GM10248 (cell line): ENCODE results near the gene MINPP1.
"Not testable (repeated sequence)": the region's sequence is repeated elsewhere in the genome, so short reads cannot be mapped to it uniquely, and the experiment has no call there.

Source experiments
- CTCF ChIA-PET: fragments of 300-600 bp; sonication (Branson Sonifier 250); formaldehyde crosslinking; extraction: SDS; loops from one replicate; lab custom pipeline; 2021; ENCODE audit warnings: antibody characterized with exemption; lab: Yijun Ruan, JAX
- POLR2A ChIA-PET: fragments of 350-650 bp; sonication (Branson Sonifier 250); formaldehyde crosslinking; extraction: SDS; loops from one replicate; lab custom pipeline; 2020; ENCODE audit warnings: antibody characterized with exemption; lab: Yijun Ruan, JAX
- DNase-seq: peaks from one replicate; pipeline ENCODE4 v3.0.0; 2012; ENCODE audit errors: extremely low spot score
- TF ChIP-seq, protein P1 (sequence below): IDR thresholded peaks from 2 replicates; pipeline ENCODE4 v1.5.1; 2012; ENCODE audit warnings: mild to moderate bottlenecking, low read depth; ENCODE audit errors: extremely low read depth, missing control alignments, control extremely low read depth

The MINPP1 gene

DNA sequence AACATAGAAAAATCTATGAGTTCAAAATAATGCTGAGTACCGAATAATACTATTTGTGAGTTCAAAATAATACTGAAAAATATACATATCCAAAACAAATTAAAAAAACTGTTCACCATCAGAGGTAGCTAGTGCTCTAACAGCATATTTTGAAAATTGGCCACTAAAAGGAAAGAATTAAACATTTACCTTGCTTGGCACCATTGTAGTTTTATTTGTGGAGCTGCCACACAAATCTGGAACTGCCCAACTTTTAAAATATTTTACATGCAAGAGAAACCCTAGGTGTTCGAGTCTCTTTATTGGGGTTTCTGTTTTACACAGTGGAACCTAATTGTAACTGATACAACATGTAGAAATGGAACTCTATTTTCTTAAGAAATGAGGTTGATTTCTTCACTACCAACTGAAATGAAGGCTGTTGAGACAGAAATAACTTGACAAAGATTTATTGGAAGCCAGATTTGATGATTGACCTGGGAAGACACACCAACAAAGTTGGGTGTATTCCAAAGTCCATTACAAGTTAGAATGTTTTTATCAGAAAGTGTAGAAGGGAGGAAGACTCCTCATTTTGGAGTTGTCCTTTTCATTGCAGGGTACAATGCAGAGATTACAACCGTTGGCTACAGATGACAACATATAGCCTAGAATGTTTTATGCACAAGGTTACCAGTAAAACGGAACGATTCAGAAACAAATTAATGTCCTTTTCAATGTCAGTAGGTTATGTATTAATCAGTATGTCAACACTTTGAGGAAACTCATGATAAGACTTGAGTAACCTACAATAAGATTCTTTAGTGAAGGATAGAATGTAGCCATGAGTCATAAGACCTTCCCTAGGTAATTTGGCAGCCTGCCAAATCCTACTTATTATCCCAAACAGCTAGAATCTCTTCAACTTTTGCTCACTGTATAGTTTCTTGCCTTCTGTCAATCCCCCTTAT, 81.1 kb downstream of the MINPP1 start:
- ChIA-PET CTCF (interaction anchor here (1.1 to 1.5 kb wide), 2 partner anchors 10 to 13 kb away, joined by 3 to 4 read pairs; no protein-coding TSS in a partner anchor), POLR2A (no interaction called here)
- DNase-seq = no peak
- TF ChIP-seq, protein P1, sequence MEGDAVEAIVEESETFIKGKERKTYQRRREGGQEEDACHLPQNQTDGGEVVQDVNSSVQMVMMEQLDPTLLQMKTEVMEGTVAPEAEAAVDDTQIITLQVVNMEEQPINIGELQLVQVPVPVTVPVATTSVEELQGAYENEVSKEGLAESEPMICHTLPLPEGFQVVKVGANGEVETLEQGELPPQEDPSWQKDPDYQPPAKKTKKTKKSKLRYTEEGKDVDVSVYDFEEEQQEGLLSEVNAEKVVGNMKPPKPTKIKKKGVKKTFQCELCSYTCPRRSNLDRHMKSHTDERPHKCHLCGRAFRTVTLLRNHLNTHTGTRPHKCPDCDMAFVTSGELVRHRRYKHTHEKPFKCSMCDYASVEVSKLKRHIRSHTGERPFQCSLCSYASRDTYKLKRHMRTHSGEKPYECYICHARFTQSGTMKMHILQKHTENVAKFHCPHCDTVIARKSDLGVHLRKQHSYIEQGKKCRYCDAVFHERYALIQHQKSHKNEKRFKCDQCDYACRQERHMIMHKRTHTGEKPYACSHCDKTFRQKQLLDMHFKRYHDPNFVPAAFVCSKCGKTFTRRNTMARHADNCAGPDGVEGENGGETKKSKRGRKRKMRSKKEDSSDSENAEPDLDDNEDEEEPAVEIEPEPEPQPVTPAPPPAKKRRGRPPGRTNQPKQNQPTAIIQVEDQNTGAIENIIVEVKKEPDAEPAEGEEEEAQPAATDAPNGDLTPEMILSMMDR = no peak

- CTCF ChIA-PET = no interaction called here
- POLR2A ChIA-PET = no interaction called here
- TF ChIP-seq, protein P1 = no peak
- DNase-seq = no peak
Observed at GRCh38 chr10:87589645-87590051, 85.0 kb downstream of the MINPP1 start.

DNA sequence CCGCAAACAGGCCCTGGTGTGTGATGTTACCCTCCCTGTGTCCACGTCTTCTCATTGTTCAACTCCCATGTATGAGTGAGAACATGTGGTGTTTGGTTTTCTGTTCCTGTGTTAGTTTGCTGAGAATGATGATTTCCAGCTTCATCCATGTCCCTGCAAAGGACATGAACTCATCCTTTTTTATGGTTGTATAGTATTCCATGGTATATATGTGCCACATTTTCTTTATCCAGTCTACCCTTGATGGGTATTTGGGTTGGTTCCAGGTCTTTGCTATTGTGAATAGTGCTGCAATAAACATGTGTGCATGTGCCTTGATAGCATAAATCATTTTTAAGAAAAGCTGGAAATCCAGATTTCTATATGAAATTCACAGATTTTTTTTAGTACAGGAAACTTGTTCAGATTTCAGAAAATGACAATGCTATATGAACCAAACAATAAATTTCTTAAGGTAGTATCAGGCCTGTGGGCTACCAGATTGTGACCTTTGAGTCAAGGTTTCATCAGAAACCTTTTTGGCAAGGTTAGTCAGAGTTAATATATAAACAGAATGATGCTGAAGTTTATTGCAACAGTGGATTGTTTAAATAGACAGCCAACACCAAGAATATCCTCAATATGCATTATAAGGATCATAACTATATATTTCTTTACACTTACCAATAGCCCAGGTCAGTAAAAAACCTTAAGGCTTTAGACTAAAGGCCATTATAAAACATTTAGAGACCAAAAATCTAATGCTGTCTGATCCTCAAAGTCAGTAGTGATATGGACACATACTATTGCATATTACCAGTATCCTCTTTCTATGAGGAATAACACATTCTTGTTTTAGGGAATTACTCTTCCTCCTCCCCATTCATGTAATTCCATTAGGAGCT, 86.3 kb downstream of the MINPP1 start:
- TF ChIP-seq, protein P1 = no peak
- POLR2A ChIA-PET = no interaction called here
- CTCF ChIA-PET = no interaction called here
- no peak for DNase-seq

DNA sequence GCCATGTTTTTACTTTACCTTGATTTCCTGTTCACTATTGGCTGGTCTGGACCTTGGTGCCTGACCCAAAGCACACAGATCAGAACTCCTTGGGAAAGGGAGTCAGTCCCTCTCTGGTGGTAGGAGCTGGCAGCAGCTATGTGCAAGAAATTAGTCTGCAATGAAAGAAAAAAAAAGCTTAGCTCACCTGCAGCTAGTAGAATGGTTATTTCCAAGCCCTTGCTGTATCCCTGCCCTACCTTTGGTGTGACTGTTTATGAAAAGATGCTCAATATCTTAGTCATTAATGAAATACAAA, 86.8 kb downstream of the MINPP1 start:
- ChIA-PET POLR2A (no interaction called here), CTCF (no interaction called here)
- TF ChIP-seq, protein P1 = no peak
- no peak for DNase-seq

DNA sequence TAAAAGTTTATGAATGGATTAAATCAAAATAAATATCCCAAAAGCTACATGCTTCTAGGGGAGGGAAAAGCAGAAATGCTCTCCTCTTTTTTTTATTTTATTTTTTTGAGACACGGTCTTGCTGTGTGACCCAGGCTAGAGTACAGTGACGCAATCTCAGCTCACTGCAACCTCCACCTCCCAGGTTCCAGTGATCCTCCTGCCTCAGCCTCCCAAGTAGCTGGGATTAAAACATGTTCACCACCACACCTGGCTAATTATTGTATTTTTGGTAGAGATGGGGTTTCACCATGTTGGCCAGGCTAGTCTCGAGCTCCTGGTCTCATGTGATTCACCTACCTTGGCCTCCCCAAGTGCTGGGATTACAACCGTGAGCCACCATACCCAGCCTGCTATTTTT, 88.2 kb downstream of the MINPP1 start:
- CTCF ChIA-PET = interaction anchor here (0.8 to 1.6 kb wide), 3 partner anchors 10 to 27 kb away, joined by 3 to 5 read pairs (median 3); no protein-coding TSS in a partner anchor
- POLR2A ChIA-PET = not testable (repeated sequence)

DNA sequence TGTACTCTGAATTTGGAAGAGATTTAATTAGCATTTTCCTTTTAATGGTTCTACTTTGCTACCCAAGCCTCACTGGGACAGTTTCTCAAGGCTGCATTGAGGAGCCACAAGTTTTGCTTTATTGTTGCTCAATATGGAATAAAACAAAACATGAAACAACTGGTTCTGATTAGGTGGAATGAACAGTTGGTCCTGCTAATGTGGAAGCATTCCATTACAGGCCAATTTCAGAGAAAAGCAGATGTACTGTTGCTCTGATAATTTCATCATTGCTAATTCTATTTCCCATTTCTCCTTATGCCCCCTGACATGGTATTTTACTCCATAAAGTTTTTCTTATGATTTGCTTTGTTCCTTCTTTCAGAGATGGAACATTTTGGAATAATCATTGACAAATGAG, 89.0 kb downstream of the MINPP1 start:
- TF ChIP-seq, protein P1 = no peak
- no peak for DNase-seq
- CTCF ChIA-PET = interaction anchor here (1.1 to 1.6 kb wide), 3 partner anchors 9 to 80 kb away, joined by 3 to 5 read pairs (median 3); no protein-coding TSS in a partner anchor
- POLR2A ChIA-PET = no interaction called here

More for the DNA sequence above, 88.2 kb downstream of the MINPP1 start:
- not testable (repeated sequence) for DNase-seq
